GM21576 (cell line): Measurements from ENCODE around the gene GOLGA8T.
"Not testable (repeated sequence)": the region's sequence is repeated elsewhere in the genome, so short reads cannot be mapped to it uniquely, and the experiment has no call there.

Experiments
- ATAC-seq: cut with Tn5 transposase; IDR thresholded peaks from one replicate; pipeline ENCODE4 v1.9.1; 2021; ENCODE audit warnings: mild to moderate bottlenecking, moderate library complexity; ENCODE audit not compliant: unreplicated experiment

GOLGA8T gene

DNA sequence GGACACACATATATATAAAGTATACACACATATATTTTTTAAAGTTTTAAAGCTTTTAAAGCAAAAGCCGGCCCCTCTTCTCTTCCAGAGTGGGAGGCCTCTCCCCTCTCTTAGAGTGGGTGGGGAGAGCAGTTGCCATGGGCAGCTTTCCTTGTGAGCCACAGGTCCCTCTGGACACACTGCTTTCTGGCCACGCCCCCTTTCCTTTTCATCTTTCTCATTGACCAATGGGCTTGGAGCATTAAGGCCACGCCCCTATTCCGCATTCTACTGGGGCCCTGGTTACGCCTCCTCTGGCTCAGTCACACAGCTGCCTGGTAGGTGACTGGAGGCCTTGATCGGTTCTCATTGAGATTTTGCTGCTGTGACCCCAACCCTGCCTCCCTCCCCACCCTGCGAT lies at the start of gene GOLGA8T:
Gene GOLGA8T (plus strand): TSS at position 301 of the 400 bp plus-strand sequence. CDS start 98 bp downstream, at position 399.
- ATAC-seq = not testable (repeated sequence)

- not testable (repeated sequence) for ATAC-seq
Observed at GRCh38 chr15:30097827-30098226, 37.0 kb upstream of the GOLGA8T start.

DNA sequence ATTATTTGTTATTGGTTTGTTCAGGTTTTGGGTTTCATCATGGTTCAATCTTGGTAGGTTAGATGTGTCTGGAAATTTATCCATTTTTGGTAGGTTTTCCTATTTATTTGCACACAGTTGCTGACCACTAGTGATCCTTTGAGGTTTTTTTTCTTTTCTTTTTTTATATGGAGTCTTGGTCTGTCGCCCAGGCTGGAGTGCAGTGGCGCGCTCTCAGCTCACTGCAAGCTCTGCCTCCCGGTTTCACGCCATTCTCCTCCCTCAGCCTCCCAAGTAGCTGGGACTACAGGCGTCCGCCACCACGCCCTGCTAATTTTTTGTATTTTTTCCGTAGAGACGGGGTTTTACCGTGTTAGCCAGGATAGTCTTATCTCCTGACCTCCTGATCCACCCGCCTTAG lies 32.0 kb upstream of the GOLGA8T start:
- ATAC-seq = not testable (repeated sequence)

DNA sequence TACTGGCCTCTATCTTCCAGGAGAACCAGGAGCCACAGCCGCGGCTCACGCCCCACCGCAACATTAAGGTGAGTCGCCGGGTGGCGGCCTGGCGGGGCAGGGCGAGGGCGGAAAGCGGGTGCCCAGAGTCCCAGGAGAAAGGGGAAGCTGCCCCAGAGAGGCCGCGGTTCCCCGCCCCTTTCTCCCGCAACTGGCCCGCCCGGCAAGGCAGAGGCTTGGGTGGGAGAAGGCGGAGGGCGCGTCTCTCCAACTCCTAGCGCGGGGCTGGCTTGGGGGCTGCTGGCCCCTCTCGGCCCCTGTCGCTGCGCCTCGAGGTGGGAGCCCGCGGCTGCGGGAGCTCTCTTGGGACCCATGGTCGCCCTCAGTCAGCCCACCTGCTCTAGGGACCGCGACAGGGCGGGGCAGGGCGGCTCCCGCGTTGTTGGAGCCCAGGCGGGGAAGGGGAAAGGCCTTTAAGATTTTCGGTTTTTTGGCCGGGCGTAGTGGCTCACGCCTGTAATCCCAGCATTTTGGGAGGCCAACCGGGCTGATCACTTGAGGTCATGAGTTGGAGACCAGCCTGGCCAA lies 30.8 kb upstream of the GOLGA8T start:
- ATAC-seq = not testable (repeated sequence)

GRCh38 chr15:30110591-30110990 lies 24.3 kb upstream of the GOLGA8T start:
- ATAC-seq = not testable (repeated sequence)

- not testable (repeated sequence) for ATAC-seq
Observed at GRCh38 chr15:30130066-30130465, 4.8 kb upstream of the GOLGA8T start.

- not testable (repeated sequence) for ATAC-seq
Observed at GRCh38 chr15:30143246-30143645, 8.4 kb downstream of the GOLGA8T start.

- not testable (repeated sequence) for ATAC-seq
Observed at GRCh38 chr15:30149891-30150290, 15.0 kb downstream of the GOLGA8T start.

DNA sequence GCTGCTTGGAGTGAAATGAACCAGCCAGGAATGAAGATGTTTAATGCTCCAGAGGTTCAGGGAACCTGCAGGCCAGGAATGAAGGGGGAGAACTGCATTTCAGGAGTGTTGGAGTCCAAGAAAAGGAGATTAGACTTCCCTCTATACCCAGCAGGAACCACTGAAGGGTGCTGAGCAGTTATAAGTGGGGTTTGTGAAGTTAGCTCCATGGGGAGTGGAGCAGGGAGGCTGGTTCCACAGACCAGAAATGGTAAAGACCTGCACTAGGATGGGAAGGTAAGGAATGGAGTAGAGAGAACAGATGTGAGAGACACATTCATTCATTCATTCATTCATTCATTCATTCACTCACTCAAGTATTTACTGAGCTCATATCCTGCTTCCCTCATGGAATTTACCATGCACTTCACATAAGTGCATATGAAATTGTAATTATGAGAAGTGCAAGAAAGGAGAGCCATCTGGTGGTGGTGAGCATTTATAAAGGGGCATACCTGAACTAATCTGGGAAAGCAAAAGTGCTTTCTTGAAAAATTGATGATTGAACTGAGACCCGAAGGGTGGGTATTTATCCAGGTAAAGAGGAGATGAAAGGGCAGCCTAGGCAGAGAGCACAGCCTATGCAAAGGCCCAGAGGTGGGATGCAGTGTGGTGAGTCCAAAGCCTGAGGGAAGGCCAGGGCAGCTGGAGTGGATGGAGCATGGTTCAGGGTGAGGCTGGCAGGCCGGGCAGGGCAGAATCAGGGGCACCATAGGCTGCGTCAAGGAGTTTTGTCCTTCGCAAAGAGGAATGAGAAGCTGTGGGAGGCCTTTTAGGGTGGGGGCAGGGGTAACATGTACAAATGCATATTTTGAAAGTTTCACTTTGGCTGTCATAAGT lies 27.9 kb downstream of the GOLGA8T start:
- not testable (repeated sequence) for ATAC-seq

DNA sequence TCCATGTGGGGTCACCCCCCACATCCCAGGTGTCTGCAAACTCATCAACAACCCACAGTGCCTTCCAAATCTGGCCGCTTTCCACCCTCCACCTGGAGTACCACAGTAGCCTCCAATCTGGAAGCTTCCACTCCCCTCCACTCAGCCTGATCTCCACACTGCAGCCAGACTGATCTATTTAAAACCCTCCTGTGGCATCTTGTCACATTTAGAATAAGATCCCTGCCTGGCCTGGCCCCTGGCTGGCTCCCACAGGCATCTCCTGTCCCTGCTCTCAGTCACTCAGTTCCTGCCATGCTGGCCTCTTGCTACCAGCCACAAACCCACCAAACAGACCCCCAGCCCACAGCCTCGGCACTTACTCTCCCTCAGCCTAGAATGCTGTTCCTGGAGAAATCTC lies 28.9 kb downstream of the GOLGA8T start:
- not testable (repeated sequence) for ATAC-seq

DNA sequence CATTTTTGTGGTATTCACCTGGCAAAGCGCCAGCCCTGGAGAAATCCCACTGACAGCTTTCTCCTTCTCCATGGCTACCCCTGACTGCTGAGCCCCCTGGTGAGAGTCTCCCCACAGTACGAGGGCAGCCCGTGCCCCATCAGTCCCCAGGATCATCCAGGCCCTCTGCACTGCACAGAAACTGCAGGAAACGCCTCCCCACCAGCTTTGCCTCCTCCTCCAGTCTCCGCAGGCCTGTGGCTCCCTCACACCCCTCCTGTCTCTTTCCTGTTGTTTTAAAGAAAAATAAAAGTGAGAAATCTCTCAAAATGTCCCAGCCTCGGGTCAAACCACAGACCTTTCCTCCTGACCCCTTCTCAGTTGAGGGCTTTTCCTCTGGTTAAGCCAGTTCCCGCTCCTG lies 29.4 kb downstream of the GOLGA8T start:
- not testable (repeated sequence) for ATAC-seq

- ATAC-seq = not testable (repeated sequence)
Observed at GRCh38 chr15:30167403-30167802, 32.6 kb downstream of the GOLGA8T start.

- not testable (repeated sequence) for ATAC-seq
Observed at GRCh38 chr15:30167886-30168285, 33.0 kb downstream of the GOLGA8T start.

GRCh38 chr15:30171452-30171851 lies 36.6 kb downstream of the GOLGA8T start:
- not testable (repeated sequence) for ATAC-seq

DNA sequence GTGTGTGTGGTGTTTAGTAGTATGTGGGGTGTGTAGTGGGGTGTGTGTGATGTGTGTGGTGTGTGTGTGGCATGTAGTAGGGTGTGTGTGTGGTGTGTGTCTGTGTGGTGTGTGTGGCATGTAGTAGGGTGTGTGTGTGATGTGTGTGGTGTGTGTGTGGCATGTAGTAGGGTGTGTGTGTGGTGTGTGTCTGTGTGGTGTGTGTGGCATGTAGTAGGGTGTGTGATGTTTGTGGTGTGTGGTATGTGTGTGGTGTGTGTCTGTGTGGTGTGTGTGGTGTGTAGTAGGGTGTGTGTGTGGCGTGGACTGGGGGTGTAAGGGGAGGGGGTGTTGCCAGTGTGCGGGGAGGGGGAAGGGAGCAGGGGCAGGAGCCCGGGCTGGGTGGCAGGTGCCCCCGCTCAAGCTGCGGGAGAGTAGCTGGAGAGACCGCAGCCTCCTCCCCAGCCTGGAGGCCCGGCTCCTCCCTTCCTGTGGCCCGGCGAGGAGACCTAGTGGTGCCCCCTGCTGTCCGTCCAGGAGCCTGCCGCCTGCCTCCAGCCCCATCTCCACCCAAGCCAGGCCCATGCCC lies 38.3 kb downstream of the GOLGA8T start:
- ATAC-seq = not testable (repeated sequence)

DNA sequence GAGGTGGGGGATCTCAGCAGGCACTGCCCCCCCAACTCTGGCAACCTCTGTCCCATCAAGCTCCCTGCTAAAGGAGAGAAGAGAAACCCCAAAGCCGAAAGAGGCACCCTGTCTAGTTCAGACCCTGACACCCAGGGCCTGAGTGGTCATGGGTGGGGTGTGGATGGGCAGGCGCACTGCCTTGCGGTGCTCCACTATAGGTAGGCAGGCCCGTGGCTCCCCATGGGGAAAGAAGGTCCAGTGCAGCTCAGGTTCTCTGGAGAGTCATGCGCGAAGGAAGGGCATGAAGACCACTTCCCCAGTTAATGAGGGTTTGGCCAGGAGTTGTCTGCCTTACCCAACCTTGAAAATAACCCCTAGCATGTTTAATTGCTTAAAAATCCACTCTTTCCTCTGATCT lies 40.4 kb downstream of the GOLGA8T start:
- ATAC-seq = not testable (repeated sequence)

DNA sequence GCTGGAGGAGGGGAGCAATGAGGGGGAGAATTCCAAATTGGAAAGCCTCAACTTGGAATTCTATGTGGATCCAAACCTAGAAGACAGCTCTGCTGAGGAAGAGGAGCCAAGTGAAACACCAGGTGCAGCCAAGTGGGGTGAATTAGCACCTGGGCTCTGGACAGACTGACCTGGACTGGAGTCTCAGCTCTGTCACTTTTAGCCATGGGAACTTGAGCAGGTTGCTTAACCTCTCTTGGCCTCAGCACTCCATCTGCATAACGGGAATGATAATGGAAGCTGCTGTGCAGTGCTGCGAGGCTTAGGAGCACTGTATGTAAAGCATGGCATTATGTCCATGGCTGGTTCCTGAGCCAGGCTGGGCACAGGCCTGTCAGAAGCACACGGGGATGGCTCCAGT lies 41.8 kb downstream of the GOLGA8T start:
- ATAC-seq = not testable (repeated sequence)

- not testable (repeated sequence) for ATAC-seq
Observed at GRCh38 chr15:30179814-30180213, 45.0 kb downstream of the GOLGA8T start.

- not testable (repeated sequence) for ATAC-seq
Observed at GRCh38 chr15:30185495-30185894, 50.6 kb downstream of the GOLGA8T start.

- ATAC-seq = not testable (repeated sequence)
Observed at GRCh38 chr15:30187429-30187828, 52.6 kb downstream of the GOLGA8T start.

GRCh38 chr15:30189754-30190153 lies 54.9 kb downstream of the GOLGA8T start:
- not testable (repeated sequence) for ATAC-seq

- ATAC-seq = not testable (repeated sequence)
Observed at GRCh38 chr15:30191143-30191542, 56.3 kb downstream of the GOLGA8T start.
